ENCODE results near the gene LSM7. TPM values are rescaled to one million over a fixed set of nuclear protein-coding genes. Genes with fewer than 3 reads are reported as not detected.

Gene LSM7
- total RNA-seq, 2 experiments from 2014 or later, result 154 to 162 TPM

DNA sequence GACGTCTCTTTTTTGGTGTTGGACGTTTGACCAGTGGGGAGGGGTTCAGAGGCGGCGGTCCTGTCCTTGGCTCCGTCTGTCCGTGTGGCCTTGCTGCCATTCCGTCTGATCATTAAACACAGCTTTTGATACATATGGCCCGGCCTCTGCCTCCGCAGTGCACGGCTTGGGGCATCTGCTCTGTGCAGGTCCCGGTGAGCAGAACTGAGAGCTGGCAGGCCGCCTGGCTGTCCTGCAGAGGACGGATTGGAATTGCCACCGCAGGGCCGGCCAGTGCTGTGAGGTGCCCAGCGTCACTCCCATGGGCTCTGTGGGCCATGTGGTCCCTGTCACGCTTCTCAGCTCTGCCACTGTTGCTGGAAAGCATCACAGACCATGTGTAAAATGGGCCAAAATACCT lies 26.3 kb upstream of the LSM7 start:
- DNase-seq (no peak), ATAC-seq (no peak)
- no peaks in the 10 kb centered on the region for H3K9me3 Mint-ChIP-seq
- H3K36me3 Mint-ChIP-seq (ENCODE audit: low read depth), result no peaks in the 10 kb centered on the region
- H3K27ac Mint-ChIP-seq, result no peak overlapping the region
- no peak overlapping the region for H3K4me3 Mint-ChIP-seq
- no peaks in the 10 kb centered on the region for H3K4me1 Mint-ChIP-seq (ENCODE audit: low read depth)
- ChIA-PET POLR2A (no interaction called here), CTCF (no interaction called here)
- TF ChIP-seq, protein P1, sequence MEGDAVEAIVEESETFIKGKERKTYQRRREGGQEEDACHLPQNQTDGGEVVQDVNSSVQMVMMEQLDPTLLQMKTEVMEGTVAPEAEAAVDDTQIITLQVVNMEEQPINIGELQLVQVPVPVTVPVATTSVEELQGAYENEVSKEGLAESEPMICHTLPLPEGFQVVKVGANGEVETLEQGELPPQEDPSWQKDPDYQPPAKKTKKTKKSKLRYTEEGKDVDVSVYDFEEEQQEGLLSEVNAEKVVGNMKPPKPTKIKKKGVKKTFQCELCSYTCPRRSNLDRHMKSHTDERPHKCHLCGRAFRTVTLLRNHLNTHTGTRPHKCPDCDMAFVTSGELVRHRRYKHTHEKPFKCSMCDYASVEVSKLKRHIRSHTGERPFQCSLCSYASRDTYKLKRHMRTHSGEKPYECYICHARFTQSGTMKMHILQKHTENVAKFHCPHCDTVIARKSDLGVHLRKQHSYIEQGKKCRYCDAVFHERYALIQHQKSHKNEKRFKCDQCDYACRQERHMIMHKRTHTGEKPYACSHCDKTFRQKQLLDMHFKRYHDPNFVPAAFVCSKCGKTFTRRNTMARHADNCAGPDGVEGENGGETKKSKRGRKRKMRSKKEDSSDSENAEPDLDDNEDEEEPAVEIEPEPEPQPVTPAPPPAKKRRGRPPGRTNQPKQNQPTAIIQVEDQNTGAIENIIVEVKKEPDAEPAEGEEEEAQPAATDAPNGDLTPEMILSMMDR (IDR thresholded peaks at IDR 0.05), result no peak
- intact Hi-C loops (cut with micrococcal nuclease), result no loop called here
- H3K27me3 Mint-ChIP-seq, result no peaks in the 10 kb centered on the region

DNA sequence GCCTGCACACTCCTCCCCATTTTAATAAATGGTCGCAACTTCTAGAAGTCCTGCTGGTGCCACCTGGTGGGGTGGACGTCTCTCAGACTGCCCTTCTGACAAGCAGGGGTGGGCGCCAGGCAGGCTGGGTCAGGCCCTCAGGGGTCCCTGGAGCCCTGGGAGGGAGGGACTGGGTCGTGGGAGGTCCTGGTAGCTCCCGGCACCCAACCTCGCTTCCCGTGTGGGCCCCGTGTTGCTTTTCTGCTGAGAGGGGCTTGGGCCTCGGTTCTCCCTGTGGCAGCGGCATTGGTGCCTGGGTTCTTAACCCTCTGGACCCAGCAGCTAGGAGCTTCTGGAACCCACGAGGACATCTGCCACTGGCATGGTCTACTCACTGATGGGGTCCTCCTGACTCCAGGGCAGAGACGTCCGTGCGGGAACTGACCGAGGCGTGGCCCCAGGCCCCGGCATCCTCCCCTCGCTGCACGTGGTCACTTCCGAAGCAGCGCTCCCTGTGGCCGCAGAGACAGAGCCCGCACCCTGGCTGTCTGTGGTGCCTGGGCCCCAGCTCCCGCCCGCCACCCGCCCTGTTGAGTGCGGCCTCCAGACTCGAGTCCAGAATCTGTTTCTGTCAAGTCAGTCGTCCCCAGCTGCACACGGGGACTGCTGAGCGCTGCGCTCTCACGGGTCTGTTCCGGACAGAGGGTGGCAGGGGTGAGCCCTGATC lies 25.7 kb upstream of the LSM7 start:
- CTCF ChIA-PET, result no interaction called here
- H3K36me3 Mint-ChIP-seq (ENCODE audit: low read depth), result no peaks in the 10 kb centered on the region
- H3K27ac Mint-ChIP-seq, result no peak overlapping the region
- TF ChIP-seq, protein P1 (IDR thresholded peaks at IDR 0.05), result no peak
- H3K4me1 Mint-ChIP-seq (ENCODE audit: low read depth), result no peaks in the 10 kb centered on the region
- H3K4me3 Mint-ChIP-seq, result no peak overlapping the region
- H3K9me3 Mint-ChIP-seq, result no peaks in the 10 kb centered on the region
- POLR2A ChIA-PET, result no interaction called here
- no peak for DNase-seq
- no peak for ATAC-seq
- no peaks in the 10 kb centered on the region for H3K27me3 Mint-ChIP-seq
- intact Hi-C loops (cut with micrococcal nuclease), result no loop called here

DNA sequence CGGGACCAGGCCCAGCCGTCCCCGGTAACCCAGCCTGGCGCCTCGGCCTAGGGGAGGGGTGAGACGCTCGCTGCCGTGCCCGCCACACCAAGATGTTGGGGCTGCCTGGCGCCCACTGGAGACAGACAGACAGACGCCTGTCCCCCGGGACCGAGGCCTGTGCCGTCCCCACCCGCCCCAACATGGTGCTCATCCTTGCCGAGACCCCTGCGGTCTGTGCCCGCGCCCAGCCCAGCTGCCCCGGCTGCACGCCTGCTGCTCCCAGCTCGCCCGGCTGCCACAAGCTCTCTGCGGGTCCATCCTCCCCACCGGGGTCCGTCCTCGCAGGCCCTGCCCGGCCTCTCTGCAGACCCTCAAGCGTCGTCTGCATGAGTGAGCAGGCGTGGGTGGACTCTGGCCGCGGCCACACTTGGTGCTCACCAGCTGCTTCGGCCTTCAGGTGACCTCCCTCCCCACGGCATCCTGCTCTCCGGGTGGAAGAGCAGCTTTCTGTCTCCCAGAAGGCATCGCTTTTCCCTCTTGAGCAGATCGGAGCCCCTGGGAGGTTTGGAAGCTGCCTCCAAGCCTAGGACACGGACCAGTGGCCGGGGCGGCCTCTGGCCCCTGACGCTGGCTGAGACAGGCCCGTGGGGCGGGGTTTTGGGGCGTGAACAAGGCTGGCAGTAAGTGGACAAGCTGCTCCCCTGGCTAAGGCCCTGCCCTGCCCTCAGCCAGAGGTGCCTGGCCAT lies 24.9 kb upstream of the LSM7 start:
- H3K27me3 Mint-ChIP-seq, result no peaks in the 10 kb centered on the region

DNA sequence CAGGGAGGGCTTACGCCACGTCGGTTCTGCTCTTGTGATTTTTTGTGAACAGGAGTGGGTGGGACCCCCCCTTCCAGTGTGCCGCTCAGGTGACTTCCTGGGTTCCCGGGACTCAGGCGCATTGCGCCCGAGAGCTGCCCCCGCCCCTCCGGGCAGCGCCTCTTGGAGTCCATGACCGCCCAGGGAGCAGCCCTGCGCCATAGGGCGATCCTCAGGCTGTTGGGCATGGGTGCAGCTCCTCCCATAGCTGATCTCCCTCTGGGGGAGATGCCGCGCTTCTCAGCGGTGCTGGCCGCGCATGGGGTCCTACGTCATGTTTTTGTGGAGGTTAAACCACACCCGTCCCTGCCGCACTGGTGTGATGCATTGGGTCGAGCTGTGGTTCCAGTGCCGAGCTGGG lies 23.7 kb upstream of the LSM7 start:
- ChIA-PET POLR2A (no interaction called here), CTCF (no interaction called here)
- no peak for DNase-seq
- no peaks in the 10 kb centered on the region for H3K4me1 Mint-ChIP-seq (ENCODE audit: low read depth)
- no peaks in the 10 kb centered on the region for H3K27me3 Mint-ChIP-seq
- intact Hi-C loops (cut with micrococcal nuclease), result no loop called here
- no peak overlapping the region for H3K4me3 Mint-ChIP-seq
- no peaks in the 10 kb centered on the region for H3K36me3 Mint-ChIP-seq (ENCODE audit: low read depth)
- TF ChIP-seq, protein P1 (IDR thresholded peaks at IDR 0.05), result no peak
- H3K27ac Mint-ChIP-seq, result no peak overlapping the region
- no peaks in the 10 kb centered on the region for H3K9me3 Mint-ChIP-seq
- ATAC-seq, result no peak

More for the DNA sequence above, 24.9 kb upstream of the LSM7 start:
- Mint-ChIP-seq H3K9me3 (no peaks in the 10 kb centered on the region), H3K27ac (no peak overlapping the region), H3K36me3 (ENCODE audit: low read depth) (no peaks in the 10 kb centered on the region), H3K4me3 (no peak overlapping the region), H3K4me1 (ENCODE audit: low read depth) (no peaks in the 10 kb centered on the region)
- ChIA-PET CTCF (no interaction called here), POLR2A (no interaction called here)
- ATAC-seq, result no peak
- intact Hi-C loops (cut with micrococcal nuclease), result no loop called here
- TF ChIP-seq, protein P1 (IDR thresholded peaks at IDR 0.05), result no peak
- DNase-seq, result no peak

DNA sequence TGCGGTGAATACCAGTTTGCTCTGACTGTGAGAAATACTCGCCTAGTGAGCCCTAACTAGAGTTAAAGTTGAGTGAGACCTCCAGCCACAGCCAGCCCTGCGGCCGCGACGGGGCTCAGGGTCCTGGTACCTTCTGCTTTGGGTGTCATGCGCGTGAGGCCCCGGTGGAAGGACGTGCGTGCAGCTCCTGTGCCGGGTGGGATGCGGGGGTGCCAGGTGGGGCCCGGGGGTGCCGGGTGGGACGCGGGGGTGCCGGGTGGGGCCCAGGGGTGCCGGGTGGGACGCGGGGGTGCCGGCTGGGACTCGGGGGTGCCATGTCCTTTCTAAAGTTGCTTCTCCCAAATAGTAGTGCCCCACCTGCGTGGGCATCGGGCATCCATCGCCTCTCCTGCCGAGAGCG lies 23.2 kb upstream of the LSM7 start:
- Mint-ChIP-seq H3K27ac (no peak overlapping the region), H3K27me3 (no peaks in the 10 kb centered on the region), H3K4me3 (no peak overlapping the region), H3K9me3 (no peaks in the 10 kb centered on the region), H3K36me3 (ENCODE audit: low read depth) (no peaks in the 10 kb centered on the region), H3K4me1 (ENCODE audit: low read depth) (no peaks in the 10 kb centered on the region)
- DNase-seq (no peak), ATAC-seq (no peak)
- intact Hi-C loops (cut with micrococcal nuclease), result no loop called here
- TF ChIP-seq, protein P1 (IDR thresholded peaks at IDR 0.05), result no peak
- CTCF ChIA-PET, result no interaction called here
- POLR2A ChIA-PET, result no interaction called here

All from activated CD8-positive, alpha-beta T cell treated with anti-CD3 and anti-CD28 coated beads for 36 hours (primary cell).